Parathyroid adenoma (tissue), 2 donors: ENCODE results near the gene FOXO3.

Source experiments
- H2AFZ ChIP-seq: fragments of 300-600 bp; sonication (generic); one replicate; pipeline ENCODE4 v1.7.0; 2017; ENCODE audit warnings: antibody characterized with exemption, mild to moderate bottlenecking
- H3K27ac ChIP-seq: fragments of 300-600 bp; sonication (generic); one replicate; pipeline ENCODE4 v1.7.0; 2017
- H3K27me3 ChIP-seq: fragments of 300-600 bp; sonication (generic); one replicate; pipeline ENCODE4 v1.7.0; 2017; ENCODE audit warnings: low read length; ENCODE audit not compliant: control insufficient read depth, insufficient read depth
- H3K36me3 ChIP-seq: fragments of 300-600 bp; sonication (generic); one replicate; pipeline ENCODE4 v1.7.0; 2017; ENCODE audit warnings: low read length; ENCODE audit not compliant: control insufficient read depth, insufficient read depth
- H3K4me1 ChIP-seq: fragments of 300-600 bp; sonication (generic); one replicate; pipeline ENCODE4 v1.7.0; 2017; ENCODE audit warnings: control low read depth
- H3K4me2 ChIP-seq: fragments of 300-600 bp; sonication (generic); one replicate; pipeline ENCODE4 v1.7.0; 2017; ENCODE audit warnings: low read length
- H3K4me3 ChIP-seq: fragments of 300-600 bp; sonication (generic); one replicate; pipeline ENCODE4 v1.7.0; 2017; ENCODE audit warnings: low read depth, low read length
- H3K79me2 ChIP-seq: fragments of 300-600 bp; sonication (generic); one replicate; pipeline ENCODE4 v1.7.0; 2017; ENCODE audit warnings: control low read depth
- H3K9ac ChIP-seq: fragments of 300-600 bp; sonication (generic); one replicate; pipeline ENCODE4 v1.7.0; 2017; ENCODE audit warnings: mild to moderate bottlenecking
- H3K9me3 ChIP-seq: fragments of 300-600 bp; sonication (generic); one replicate; pipeline ENCODE4 v1.7.0; 2017; ENCODE audit warnings: low read length; ENCODE audit not compliant: control insufficient read depth
- CTCF ChIP-seq: fragments of 300-600 bp; sonication (generic); IDR thresholded peaks from one replicate; pipeline ENCODE4 v1.7.0; 2017; ENCODE audit warnings: antibody characterized with exemption, mild to moderate bottlenecking
- donor health status: primary hyperparathyroidism.

FOXO3 gene

GRCh38 chr6:108544606-108545005 lies 16.1 kb upstream of the FOXO3 start:
- Histone ChIP-seq H3K27me3 (no peaks in the 10 kb centered on the region), H3K9me3 (no peaks in the 10 kb centered on the region), H3K79me2 (no peaks in the 10 kb centered on the region), H3K27ac (no peak overlapping the region), H2AFZ (no peak overlapping the region), H3K4me3 (no peak overlapping the region), H3K4me2 (no peak overlapping the region), H3K4me1 (no peaks in the 10 kb centered on the region), H3K9ac (no peak overlapping the region), H3K36me3 (no peaks in the 10 kb centered on the region)
- TF ChIP-seq CTCF: no peak

GRCh38 chr6:108546079-108547049 lies 14.4 kb upstream of the FOXO3 start:
- Histone ChIP-seq H3K4me2 (no peak overlapping the region), H3K9me3 (no peaks in the 10 kb centered on the region), H3K36me3 (no peaks in the 10 kb centered on the region), H3K4me3 (no peak overlapping the region), H3K27ac (no peak overlapping the region), H3K79me2 (no peaks in the 10 kb centered on the region), H3K27me3 (no peaks in the 10 kb centered on the region), H3K4me1 (no peaks in the 10 kb centered on the region), H3K9ac (no peak overlapping the region), H2AFZ (no peak overlapping the region)
- TF ChIP-seq CTCF: no peak

GRCh38 chr6:108549241-108549640 lies 11.5 kb upstream of the FOXO3 start:
- no peak overlapping the region for H3K4me3 ChIP-seq
- no peaks in the 10 kb centered on the region for H3K36me3 ChIP-seq
- H3K27me3 ChIP-seq: no peaks in the 10 kb centered on the region
- no peaks in the 10 kb centered on the region for H3K9me3 ChIP-seq
- no peak overlapping the region for H3K4me2 ChIP-seq
- H3K79me2 ChIP-seq: no peaks in the 10 kb centered on the region
- H2AFZ ChIP-seq: no peak overlapping the region
- H3K4me1 ChIP-seq: no peaks in the 10 kb centered on the region
- no peak for TF ChIP-seq CTCF
- no peak overlapping the region for H3K27ac ChIP-seq
- H3K9ac ChIP-seq: no peak overlapping the region

GRCh38 chr6:108549741-108550140 lies 11.0 kb upstream of the FOXO3 start:
- no peak for TF ChIP-seq CTCF

More at GRCh38 chr6:108549741-108550140, 11.0 kb upstream of the FOXO3 start:
- no peaks in the 10 kb centered on the region for H3K27me3 ChIP-seq
- no peaks in the 10 kb centered on the region for H3K4me1 ChIP-seq
- H2AFZ ChIP-seq: no peak overlapping the region
- H3K9me3 ChIP-seq: no peaks in the 10 kb centered on the region
- H3K4me3 ChIP-seq: no peak overlapping the region
- no peak overlapping the region for H3K27ac ChIP-seq
- no peak overlapping the region for H3K9ac ChIP-seq
- H3K36me3 ChIP-seq: no peaks in the 10 kb centered on the region
- no peaks in the 10 kb centered on the region for H3K79me2 ChIP-seq
- H3K4me2 ChIP-seq: no peak overlapping the region
